ENCODE measurements around the gene ZSWIM5. TPM values are rescaled to one million over a fixed set of nuclear protein-coding genes. Genes with fewer than 3 reads are reported as not detected.

Gene ZSWIM5
- total RNA-seq, 6 experiments from 2014 or later: 0.03 to 0.05 TPM; not detected in 4

DNA sequence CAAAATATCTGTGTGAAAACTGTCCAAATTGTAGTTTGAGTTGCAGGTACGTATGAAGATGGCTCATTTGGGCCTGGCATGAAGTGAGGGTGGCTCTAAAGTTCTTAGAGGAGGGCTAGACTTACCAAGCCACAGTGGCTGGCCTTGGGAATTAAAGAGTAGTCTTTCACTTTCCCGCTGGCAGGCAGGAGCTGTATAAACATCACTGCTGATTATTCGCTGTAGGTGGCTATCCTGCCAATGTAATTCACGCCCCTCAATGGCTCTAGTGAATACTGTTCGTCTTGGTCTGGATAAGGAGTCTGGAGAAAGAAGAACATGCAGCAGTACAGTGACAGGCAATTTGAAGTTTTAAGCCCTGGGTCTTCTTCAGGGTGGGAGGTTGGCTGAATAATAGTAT lies 163.3 kb downstream of the ZSWIM5 start:
- no peak overlapping the region for H3K4me3 Mint-ChIP-seq
- no peak for TF ChIP-seq CTCF (IDR thresholded peaks at IDR 0.05)
- DNase-seq: no peak
- no peaks in the 10 kb centered on the region for H3K9me3 Mint-ChIP-seq
- H3K4me1 Mint-ChIP-seq (ENCODE audit: low read depth): no peaks in the 10 kb centered on the region
- no peak overlapping the region for H3K27ac Mint-ChIP-seq
- no peaks in the 10 kb centered on the region for H3K36me3 Mint-ChIP-seq (ENCODE audit: low read depth)
- peaks cover 5% of the 10 kb centered on the region for H3K27me3 Mint-ChIP-seq (ENCODE audit: insufficient read depth)

DNA sequence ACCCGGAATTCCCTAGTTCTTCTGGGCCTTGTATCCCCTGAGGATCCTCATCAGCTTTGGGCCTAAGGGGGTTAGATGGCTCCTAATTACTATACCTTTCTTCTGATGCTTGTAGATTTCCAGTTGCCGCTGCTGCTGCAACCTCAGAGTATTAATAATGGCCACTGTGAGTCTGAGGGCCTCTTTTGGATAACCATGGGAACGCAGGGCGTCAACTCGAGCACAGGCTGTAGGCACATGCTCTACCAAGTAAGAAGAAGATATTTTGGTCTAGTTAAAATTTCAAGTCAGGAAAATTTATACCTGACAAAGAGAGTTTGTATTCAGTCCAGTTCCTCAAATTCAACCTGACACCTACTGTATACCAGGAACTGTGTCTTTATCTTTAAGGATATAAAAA lies 166.1 kb downstream of the ZSWIM5 start:
- no peak overlapping the region for H3K4me3 Mint-ChIP-seq
- TF ChIP-seq CTCF (IDR thresholded peaks at IDR 0.05): no peak
- H3K27me3 Mint-ChIP-seq (ENCODE audit: insufficient read depth): peaks cover 5% of the 10 kb centered on the region
- H3K27ac Mint-ChIP-seq: no peak overlapping the region
- 0 out of 2 replicates have a peak, but pooled peaks cover 5% of the 10 kb centered on the region for H3K4me1 Mint-ChIP-seq (ENCODE audit: low read depth)
- no peak for DNase-seq
- no peaks in the 10 kb centered on the region for H3K9me3 Mint-ChIP-seq
- H3K36me3 Mint-ChIP-seq (ENCODE audit: low read depth): no peaks in the 10 kb centered on the region

GRCh38 chr1:45038661-45039364 lies 167.6 kb downstream of the ZSWIM5 start:
- no peak for DNase-seq
- Mint-ChIP-seq H3K4me3 (no peak overlapping the region), H3K9me3 (no peaks in the 10 kb centered on the region), H3K27me3 (ENCODE audit: insufficient read depth) (peaks cover 12% of the 10 kb centered on the region), H3K4me1 (ENCODE audit: low read depth) (0 out of 2 replicates have a peak, but pooled peaks cover 5% of the 10 kb centered on the region), H3K36me3 (ENCODE audit: low read depth) (no peaks in the 10 kb centered on the region), H3K27ac (no peak overlapping the region)
- no peak for TF ChIP-seq CTCF (IDR thresholded peaks at IDR 0.05)

DNA sequence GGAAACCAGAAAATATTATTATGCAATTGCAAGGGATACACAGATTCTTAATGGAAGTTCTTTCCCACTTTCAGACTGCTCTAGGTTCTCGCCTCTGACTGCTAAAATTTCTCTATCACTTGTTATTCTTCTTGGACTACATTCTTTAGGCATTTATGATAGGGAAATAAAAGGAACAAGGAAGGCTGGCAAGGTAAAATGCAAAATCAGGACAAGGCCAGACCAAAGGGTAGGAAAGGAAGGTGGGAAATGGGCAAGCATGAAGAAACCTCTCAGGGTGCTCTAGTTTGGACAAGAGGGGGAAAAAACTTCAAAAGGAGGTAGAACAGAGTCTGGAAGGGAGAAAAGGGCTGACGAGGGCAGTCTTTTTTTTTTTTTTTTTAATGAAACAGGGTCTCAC lies 168.2 kb downstream of the ZSWIM5 start:
- Mint-ChIP-seq H3K27ac (no peak overlapping the region), H3K4me3 (no peak overlapping the region), H3K27me3 (ENCODE audit: insufficient read depth) (peaks cover 12% of the 10 kb centered on the region), H3K4me1 (ENCODE audit: low read depth) (0 out of 2 replicates have a peak, but pooled peaks cover 5% of the 10 kb centered on the region), H3K36me3 (ENCODE audit: low read depth) (no peaks in the 10 kb centered on the region), H3K9me3 (no peaks in the 10 kb centered on the region)
- no peak for DNase-seq
- no peak for TF ChIP-seq CTCF (IDR thresholded peaks at IDR 0.05)

GRCh38 chr1:45037456-45037855 lies 168.9 kb downstream of the ZSWIM5 start:
- Mint-ChIP-seq H3K36me3 (ENCODE audit: low read depth) (no peaks in the 10 kb centered on the region), H3K27ac (no peak overlapping the region), H3K4me1 (ENCODE audit: low read depth) (0 out of 2 replicates have a peak, but pooled peaks cover 5% of the 10 kb centered on the region), H3K27me3 (ENCODE audit: insufficient read depth) (peaks cover 13% of the 10 kb centered on the region), H3K9me3 (no peaks in the 10 kb centered on the region), H3K4me3 (no peak overlapping the region)
- peak; percentile 7 for DNase-seq
- TF ChIP-seq CTCF (IDR thresholded peaks at IDR 0.05): no peak

Data from HFFc6 (cell line).